Dermis microvascular lymphatic vessel endothelial cell (primary cell): ENCODE data around the gene HOXB1. TPM values are rescaled to one million over a fixed set of nuclear protein-coding genes. Genes with fewer than 3 reads are reported as not detected.
"Not testable (repeated sequence)": the region's sequence is repeated elsewhere in the genome, so short reads cannot be mapped to it uniquely, and the experiment has no call there.

Experiments used
- DNase-seq, 2 donors: peaks; one replicate each; pipeline versions ENCODE4 v3.0.0 to v3.0.0-alpha.2; 2010; ENCODE audit warnings: low read depth in 2 of 2
- total RNA-seq: library from RNA; depleted of rRNA; stranded (reverse); fragments of >200 nt; gene quantifications from 2 replicates; pipeline ENCODE4 v1.2.1, GENCODE V29; 2014

Gene HOXB1
- total RNA-seq, 1 donor from 2014 or later: not detected

DNA sequence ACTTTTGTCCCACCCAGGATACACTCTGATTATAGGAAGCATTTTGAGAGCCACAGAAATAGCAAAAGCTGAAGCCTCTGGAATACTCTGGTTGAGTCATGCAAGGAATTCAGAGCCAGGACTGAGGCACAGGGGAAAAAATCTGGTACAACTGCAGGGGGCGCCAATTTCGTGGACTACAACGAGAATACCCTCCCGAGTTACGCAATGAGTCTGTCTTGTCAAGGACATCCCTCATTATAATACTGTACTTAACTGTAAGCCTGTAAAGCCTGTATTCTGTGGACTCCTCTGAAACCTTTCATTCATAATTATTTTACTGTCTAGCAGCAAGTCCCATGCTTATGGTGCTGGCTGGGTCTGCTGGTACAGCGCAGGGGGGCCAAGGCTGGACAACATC is 7.8 kb downstream of the HOXB1 start:
- DNase-seq: no peak

- peak in 1 of 2 donors; percentile 9 for DNase-seq
Observed at GRCh38 chr17:48522031-48522653, 8.7 kb downstream of the HOXB1 start.

- no peak for DNase-seq
Observed at GRCh38 chr17:48520631-48521079, 10.2 kb downstream of the HOXB1 start.

DNA sequence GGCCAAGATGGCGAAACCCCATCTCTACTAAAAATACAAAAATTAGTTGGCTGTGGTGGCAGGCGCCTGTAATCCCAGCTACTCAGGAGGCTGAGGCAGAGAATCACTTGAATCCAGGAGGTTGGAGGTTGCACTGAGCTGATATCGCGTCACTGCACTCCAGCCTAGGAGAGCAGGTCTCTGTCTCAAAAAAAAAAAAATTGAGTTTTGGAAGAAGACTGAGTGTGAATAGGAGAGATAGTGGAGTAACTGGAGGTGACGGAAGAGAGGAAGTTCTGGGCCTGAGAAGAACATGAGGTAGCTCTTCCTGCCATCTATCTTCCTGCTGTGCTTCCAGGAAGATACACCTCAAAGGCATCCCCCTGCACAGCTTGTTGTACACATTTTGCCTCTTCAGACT is 11.4 kb downstream of the HOXB1 start:
- no peak for DNase-seq

DNA sequence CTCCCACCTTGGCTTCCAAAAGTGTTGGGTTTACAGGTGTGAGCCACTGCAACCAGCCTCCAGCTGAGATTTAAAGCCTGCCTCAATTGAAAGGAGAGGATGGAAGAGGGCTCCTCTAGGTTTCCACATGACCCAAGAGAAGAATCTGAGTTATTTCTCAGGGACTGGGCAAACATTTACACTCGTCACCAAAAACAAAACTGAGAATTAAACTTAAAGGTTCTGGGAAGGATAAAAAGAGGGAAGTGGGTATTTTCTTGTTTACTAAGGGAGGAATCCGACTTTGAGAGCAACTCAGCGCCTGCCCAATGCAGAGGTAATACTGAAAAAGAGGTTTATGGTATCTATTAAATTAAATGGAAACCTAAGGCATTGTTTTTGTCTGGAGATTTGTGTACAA is 13.3 kb downstream of the HOXB1 start:
- no peak for DNase-seq

DNA sequence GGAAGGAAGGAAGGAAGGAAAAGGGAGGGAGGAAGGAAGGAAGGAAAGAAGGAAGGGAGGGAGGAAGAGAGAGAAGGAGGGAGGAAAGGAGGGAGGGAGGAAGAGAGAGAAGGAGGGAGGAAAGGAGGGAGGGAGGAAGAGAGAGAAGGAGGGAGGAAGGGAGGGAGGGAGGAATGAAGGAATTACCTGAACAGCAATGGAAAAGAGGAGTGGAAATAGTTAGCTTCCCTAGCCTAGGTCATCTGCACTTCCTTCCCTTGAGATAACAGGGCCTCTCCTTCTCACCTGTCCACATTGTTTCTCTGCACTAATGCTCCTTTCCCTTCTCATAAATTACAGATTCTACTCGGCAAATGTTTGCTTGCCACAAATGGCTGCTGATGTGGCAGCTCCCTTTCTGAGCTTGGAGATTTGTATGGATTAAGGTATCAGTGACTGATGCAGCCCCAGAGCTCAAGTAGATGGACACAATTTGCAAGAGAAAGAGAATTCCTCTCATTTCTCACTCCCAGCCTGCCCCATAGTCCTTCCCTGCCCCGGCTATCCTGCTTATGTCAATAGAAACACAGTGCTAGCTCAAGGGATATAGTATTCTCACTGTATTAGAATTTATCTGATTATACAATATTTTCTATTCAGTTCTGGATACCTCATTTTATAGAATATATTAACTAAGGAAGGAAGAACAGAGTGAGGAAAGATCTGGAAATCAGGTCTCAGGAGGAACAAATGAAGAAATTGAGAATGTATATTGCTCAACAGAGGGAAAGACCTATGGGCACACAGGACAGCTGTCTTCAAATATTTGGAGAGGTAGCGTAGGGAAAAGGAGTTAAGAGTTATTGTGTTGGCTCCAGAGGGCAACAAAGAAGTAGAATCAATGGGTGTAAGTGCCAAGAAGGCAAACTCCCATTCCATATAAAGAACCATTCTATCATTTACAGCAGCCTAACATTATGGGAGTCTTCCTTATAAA is 14.6 kb downstream of the HOXB1 start:
- DNase-seq: no peak

DNA sequence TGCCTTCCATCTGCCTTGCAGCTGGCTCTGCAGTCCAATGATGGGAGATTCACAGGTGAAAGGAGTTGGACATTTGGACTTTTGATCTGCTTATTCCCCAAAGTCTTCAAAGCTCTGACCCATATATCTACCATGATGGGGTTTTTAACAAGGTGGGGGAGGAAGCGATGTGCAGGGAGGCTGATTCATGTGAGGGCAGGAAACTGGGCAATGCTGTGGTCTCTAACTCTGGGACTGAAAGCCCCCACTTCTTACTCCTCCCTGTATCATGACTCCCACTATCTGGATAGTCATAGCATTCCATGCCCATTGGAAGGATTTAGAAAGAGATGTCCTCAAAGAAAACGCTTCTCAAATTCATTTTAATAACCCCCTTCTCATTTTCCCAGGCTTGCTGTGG is 16.3 kb downstream of the HOXB1 start:
- no peak for DNase-seq

DNA sequence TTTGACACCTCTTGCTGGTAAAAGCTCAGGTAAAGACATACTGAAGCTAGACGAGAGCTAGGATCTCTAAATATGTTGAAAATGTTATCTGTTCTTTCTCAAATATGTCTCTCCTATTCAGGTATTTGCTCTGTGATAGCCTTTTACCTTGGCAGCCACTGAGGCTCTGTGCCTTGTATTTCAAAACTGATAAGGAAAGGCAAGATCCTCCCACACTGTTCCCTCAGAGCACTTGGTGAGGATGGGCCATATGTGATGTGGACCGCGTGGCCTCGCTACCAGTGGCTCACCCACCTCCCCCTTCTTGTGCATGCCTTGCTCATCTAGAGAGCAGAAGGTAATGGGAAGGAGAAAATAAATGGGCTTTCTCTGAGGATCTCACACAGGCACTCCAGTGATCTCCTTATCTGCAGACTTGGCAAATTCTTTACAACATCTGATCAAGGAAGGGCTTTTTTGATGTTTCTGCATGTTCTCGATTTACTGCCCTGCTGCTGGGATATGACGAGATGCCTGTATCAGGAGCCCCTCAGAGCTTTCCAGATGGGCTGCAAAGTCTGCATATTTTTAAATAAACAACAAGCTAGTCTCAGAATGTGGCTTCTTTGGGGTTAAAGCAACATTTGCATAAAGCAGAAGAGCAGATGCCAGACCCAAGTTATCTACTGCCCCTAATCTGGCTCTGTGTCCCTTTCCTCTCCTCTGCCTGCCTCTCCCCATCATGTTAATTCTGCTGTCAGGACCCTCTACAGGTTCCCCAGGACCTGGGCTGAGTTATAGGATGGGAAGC is 16.9 kb downstream of the HOXB1 start:
- no peak for DNase-seq

GRCh38 chr17:48513097-48513496 is 17.7 kb downstream of the HOXB1 start:
- DNase-seq: no peak

DNA sequence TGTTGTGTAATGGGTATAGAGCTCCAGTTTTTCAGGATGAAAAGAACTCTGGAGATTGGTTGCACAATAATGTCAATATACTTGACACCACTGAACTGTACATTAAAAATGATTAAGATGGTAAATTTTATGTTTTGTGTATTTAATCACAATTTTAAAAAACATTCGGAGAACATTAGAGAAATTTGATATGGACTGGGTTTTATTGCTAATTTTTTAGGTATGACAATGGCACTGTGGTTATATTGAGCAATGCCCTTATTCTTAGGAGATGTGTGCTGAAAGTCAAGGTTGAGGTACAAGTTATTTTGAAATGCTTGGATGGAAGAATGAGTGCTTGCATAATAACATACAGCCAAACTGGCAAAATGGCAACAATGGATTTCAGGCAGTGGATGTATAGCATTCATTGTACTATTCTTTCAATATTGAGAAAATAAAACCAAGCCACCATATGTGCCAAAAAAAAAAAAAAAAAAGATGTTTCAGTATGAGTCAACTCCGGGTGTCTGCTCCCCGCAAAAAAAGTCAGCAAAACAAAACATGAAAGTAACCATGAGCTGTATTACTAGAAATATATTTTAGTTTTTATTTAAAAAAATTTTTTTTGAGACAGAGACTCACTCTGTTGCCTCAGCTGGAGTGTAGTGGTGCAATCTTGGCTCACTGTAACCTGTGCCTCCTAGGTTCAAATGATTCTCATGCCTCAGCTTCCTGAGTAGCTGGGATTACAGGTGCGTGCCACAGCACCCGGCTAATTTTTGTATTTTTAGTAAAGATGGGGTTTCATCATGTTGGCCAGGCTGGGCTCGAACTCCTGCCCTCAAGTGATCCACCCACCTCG is 19.8 kb downstream of the HOXB1 start:
- DNase-seq: no peak

DNA sequence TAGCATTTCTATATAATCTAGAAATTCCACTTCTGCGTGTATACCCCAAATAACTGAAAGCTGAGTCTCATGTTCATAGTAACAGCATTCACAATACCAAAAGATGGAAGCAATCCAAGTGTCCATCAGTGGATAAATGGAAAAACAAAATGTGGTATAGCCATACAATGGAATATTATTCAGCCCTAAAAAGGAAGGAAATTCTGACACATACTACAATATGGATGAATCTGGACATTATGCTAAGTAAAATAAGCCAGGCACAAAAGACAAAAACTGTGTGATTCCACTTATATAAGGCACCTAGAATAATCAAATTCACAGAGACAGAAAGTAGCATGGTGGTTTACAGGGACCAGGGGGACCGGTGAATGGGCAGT is 20.4 kb downstream of the HOXB1 start:
- no peak for DNase-seq

DNA sequence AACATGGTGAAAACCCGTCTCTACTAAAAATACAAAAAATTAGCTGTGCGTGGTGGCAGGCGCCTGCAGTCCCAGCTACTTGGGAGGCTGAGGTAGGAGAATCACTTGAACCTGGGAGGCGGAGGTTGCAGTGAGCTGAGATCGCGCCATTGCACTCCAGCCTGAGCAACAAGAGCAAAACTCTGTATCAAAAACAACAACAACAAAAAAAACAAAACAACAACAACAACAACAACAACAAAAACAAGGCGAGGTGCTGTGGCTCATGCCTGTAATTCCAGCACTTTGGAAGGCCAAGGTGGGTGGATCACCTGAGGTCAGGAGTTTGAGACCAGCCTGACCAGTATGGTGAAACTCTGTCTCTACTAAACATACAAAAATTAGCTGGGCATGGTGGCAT is 21.1 kb downstream of the HOXB1 start:
- DNase-seq: not testable (repeated sequence)

GRCh38 chr17:48506246-48506645 is 24.6 kb downstream of the HOXB1 start:
- DNase-seq: no peak

- DNase-seq: peak; percentile 90 to 92
Observed at GRCh38 chr17:48505788-48506187, 25.0 kb downstream of the HOXB1 start.

DNA sequence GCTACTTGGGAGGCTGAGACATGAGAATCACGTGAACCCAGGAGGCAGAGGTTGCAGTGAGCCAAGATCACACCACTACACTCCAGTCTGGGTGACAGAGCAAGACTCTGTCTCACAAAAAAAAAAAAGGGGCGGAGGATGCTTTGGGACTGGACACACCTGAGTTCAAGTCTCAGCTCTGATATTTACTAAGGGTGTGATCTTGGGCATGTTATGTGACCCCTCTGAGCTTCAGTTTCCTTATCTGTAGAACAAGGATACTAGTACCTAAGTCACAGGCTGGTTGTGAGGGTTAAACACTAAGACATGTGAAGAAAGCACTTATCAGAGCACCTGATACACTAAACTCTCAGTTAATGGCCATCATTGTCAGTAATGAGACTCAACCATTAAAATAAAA is 25.9 kb downstream of the HOXB1 start:
- no peak for DNase-seq

- no peak for DNase-seq
Observed at GRCh38 chr17:48503747-48504146, 27.1 kb downstream of the HOXB1 start.

- DNase-seq: no peak
Observed at GRCh38 chr17:48502901-48503300, 27.9 kb downstream of the HOXB1 start.

DNA sequence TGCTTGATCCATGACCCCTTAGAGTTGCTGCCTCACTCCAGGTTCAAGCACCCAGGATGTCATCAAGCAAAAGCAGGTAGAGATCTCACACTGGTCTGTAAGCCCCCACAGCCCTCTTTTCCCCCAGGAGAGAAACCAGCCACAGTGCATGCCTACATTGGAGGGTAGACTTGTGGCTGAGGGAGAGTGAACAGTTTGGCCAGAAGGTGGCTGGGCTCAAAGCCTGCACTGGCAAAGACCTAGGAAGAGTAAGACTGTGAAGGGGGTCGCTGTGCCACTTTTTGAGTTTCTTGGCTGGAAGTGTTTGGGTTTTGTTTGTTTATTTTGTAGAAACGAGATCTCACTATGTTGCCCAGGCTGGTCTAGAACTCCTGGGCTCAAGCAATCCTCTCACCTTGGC is 28.5 kb downstream of the HOXB1 start:
- no peak for DNase-seq

GRCh38 chr17:48500435-48501426 is 30.1 kb downstream of the HOXB1 start:
- DNase-seq: no peak
